GM23338 (cell line): ENCODE data around the gene DGKD. TPM values are rescaled to one million over a fixed set of nuclear protein-coding genes. Genes with fewer than 3 reads are reported as not detected.

Experiments
- ATAC-seq: fragments of 200-7000 bp; cut with Tn5 transposase; 3 replicates; pipeline ENCODE4 v1.9.1; 2020
- DNase-seq: peaks from one replicate; pipeline ENCODE4 v3.0.0-alpha.2; 2015; ENCODE audit warnings: low spot score
- H2AFZ ChIP-seq: fragments of 200-600 bp; sonication (generic); 2 replicates; pipeline ENCODE4 v1.8.0; 2016; ENCODE audit warnings: antibody characterized with exemption, mild to moderate bottlenecking, moderate library complexity
- H3F3A ChIP-seq: fragments of 200-600 bp; sonication (generic); replicated peaks from 2 replicates; pipeline ENCODE4 v1.8.0; 2017; ENCODE audit warnings: antibody characterized with exemption, mixed run types, low read depth
- H3K27ac ChIP-seq: fragments of 200-600 bp; sonication (generic); 2 replicates; pipeline ENCODE4 v1.6.1; 2016; ENCODE audit warnings: low read depth
- H3K27me3 ChIP-seq: fragments of 200-600 bp; sonication (generic); 2 replicates; pipeline ENCODE4 v1.8.0; 2016; ENCODE audit warnings: mild to moderate bottlenecking, mixed run types, moderate library complexity; ENCODE audit not compliant: insufficient read depth
- H3K36me3 ChIP-seq: fragments of 200-600 bp; sonication (generic); 2 replicates; pipeline ENCODE4 v1.8.0; 2016; ENCODE audit warnings: mild to moderate bottlenecking; ENCODE audit not compliant: insufficient read depth
- H3K4me1 ChIP-seq: fragments of 200-600 bp; sonication (generic); 2 replicates; pipeline ENCODE4 v1.8.0; 2016; ENCODE audit warnings: mild to moderate bottlenecking, moderate library complexity; ENCODE audit not compliant: insufficient read depth
- H3K4me2 ChIP-seq: fragments of 200-600 bp; sonication (generic); 2 replicates; pipeline ENCODE4 v1.7.1; 2017; ENCODE audit warnings: mixed run types
- H3K4me3 ChIP-seq: fragments of 200-600 bp; sonication (generic); 2 replicates; pipeline ENCODE4 v1.6.1; 2016; ENCODE audit warnings: mixed run types
- H3K79me2 ChIP-seq: fragments of 200-600 bp; sonication (generic); replicated peaks from 2 replicates; pipeline ENCODE4 v1.8.0; 2017; ENCODE audit warnings: mild to moderate bottlenecking; ENCODE audit not compliant: insufficient read depth
- H3K9me2 ChIP-seq: fragments of 200-600 bp; sonication (generic); 2 replicates; pipeline ENCODE4 v1.8.0; 2017; ENCODE audit not compliant: insufficient read depth
- H4K20me1 ChIP-seq: fragments of 200-600 bp; sonication (generic); replicated peaks from 2 replicates; pipeline ENCODE4 v1.8.0; 2017; ENCODE audit warnings: mild to moderate bottlenecking; ENCODE audit not compliant: insufficient read depth
- H3K27ac Mint-ChIP-seq: 2 replicates; pipeline ENCODE4 v1.8.0; 2020; ENCODE audit warnings: inconsistent platforms, mild to moderate bottlenecking, moderate library complexity, mixed read lengths
- H3K27me3 Mint-ChIP-seq: 3 replicates; pipeline ENCODE4 v1.8.0; 2022; ENCODE audit warnings: low read depth, mild to moderate bottlenecking, moderate library complexity, mixed read lengths, inconsistent platforms; ENCODE audit not compliant: insufficient read depth, poor library complexity
- H3K36me3 Mint-ChIP-seq: 3 replicates; pipeline ENCODE4 v1.8.0; 2021; ENCODE audit warnings: low read depth, mild to moderate bottlenecking, inconsistent platforms, moderate library complexity, mixed read lengths
- H3K4me1 Mint-ChIP-seq: 3 replicates; pipeline ENCODE4 v1.8.0; 2020; ENCODE audit warnings: mild to moderate bottlenecking, inconsistent platforms, mixed read lengths
- H3K4me3 Mint-ChIP-seq: 3 replicates; pipeline ENCODE4 v1.8.0; 2021; ENCODE audit warnings: moderate library complexity, mild to moderate bottlenecking, inconsistent platforms, mixed read lengths
- H3K9me3 Mint-ChIP-seq: 3 replicates; pipeline ENCODE4 v1.8.0; 2020; ENCODE audit warnings: moderate library complexity, mild to moderate bottlenecking, inconsistent platforms, mixed read lengths
- CTCF ChIP-seq, 2 experiments: fragments of 200-600 bp in 1 of 2; sonication (generic) in 1 of 2; conservative IDR thresholded peaks; 2 replicates each; pipeline versions ENCODE4 v1.5.1 to v1.6.1; 2016 to 2017; ENCODE audit warnings: antibody characterized with exemption in 2 of 2, low read depth in 2 of 2, mild to moderate bottlenecking in 2 of 2, moderate library complexity in 1 of 2
- polyA plus RNA-seq: library from polyadenylated mRNA; unstranded; fragments of >200 nt; fragmentation: Nextera tagmentation; extraction: Ambion mirVana; gene quantifications from 2 replicates; pipeline ENCODE4 v1.2.1, GENCODE V29; 2016
- total RNA-seq: library from RNA; depleted of rRNA; stranded (reverse); fragments of >200 nt; shearing (Covaris generic); gene quantifications from 2 replicates; pipeline ENCODE4 v1.2.3, GENCODE V29; 2014
- TF ChIP-seq, protein P1 (sequence below): fragments of 250-450 bp; sonication (Bioruptor Pico); IDR thresholded peaks from 2 replicates; pipeline ENCODE4 v1.5.0; 2020; ENCODE audit warnings: mild to moderate bottlenecking, moderate library complexity

Gene DGKD
- total and polyA plus RNA-seq, 2 experiments from 2014 or later: 11.1 to 23.4 TPM

DNA sequence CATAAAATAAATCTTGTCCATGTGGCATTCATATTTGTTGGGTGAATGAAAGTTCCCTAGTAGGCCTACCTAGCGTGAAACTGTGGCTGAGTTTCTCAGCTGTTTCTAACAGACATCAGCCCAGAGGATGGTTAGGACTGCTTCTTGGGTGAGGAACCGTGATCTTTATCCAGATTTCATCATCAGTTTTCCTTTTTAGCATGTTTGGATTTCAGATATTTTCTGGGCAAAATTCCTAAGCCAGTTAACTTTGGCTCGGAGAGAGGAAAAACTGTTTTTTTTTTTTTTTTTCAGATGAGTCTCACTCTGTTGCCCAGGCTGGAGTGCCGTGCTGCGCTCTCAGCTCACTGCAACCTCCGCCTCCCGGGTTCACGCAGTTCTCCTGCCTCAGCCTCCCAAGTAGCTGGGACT lies 53.5 kb downstream of the DGKD start (continued):
- no peak for TF ChIP-seq CTCF (conservative IDR thresholded peaks at IDR 0.05; ENCODE audit: low read depth in 2 of 2)

- H3K27me3 Mint-ChIP-seq: peaks cover 3% of the 10 kb centered on the region
Observed at GRCh38 chr2:233408366-233409285, 54.3 kb downstream of the DGKD start.

More at GRCh38 chr2:233408366-233409285, 54.3 kb downstream of the DGKD start:
- Histone ChIP-seq H3K79me2 (peaks cover 11% of the 10 kb centered on the region), H3K27me3 (no peaks in the 10 kb centered on the region), H3K4me1 (no peaks in the 10 kb centered on the region), H3K9me2 (no peaks in the 10 kb centered on the region), H3K27ac (no peak overlapping the region), H3K36me3 (peaks cover 8% of the 10 kb centered on the region; the same call in 1 of the 2 replicates), H3K4me3 (no peak overlapping the region), H3K4me2 (no peak overlapping the region), H2AFZ (no peak overlapping the region), H3F3A (no peaks in the 10 kb centered on the region), H4K20me1 (no peaks in the 10 kb centered on the region)
- TF ChIP-seq, protein P1, sequence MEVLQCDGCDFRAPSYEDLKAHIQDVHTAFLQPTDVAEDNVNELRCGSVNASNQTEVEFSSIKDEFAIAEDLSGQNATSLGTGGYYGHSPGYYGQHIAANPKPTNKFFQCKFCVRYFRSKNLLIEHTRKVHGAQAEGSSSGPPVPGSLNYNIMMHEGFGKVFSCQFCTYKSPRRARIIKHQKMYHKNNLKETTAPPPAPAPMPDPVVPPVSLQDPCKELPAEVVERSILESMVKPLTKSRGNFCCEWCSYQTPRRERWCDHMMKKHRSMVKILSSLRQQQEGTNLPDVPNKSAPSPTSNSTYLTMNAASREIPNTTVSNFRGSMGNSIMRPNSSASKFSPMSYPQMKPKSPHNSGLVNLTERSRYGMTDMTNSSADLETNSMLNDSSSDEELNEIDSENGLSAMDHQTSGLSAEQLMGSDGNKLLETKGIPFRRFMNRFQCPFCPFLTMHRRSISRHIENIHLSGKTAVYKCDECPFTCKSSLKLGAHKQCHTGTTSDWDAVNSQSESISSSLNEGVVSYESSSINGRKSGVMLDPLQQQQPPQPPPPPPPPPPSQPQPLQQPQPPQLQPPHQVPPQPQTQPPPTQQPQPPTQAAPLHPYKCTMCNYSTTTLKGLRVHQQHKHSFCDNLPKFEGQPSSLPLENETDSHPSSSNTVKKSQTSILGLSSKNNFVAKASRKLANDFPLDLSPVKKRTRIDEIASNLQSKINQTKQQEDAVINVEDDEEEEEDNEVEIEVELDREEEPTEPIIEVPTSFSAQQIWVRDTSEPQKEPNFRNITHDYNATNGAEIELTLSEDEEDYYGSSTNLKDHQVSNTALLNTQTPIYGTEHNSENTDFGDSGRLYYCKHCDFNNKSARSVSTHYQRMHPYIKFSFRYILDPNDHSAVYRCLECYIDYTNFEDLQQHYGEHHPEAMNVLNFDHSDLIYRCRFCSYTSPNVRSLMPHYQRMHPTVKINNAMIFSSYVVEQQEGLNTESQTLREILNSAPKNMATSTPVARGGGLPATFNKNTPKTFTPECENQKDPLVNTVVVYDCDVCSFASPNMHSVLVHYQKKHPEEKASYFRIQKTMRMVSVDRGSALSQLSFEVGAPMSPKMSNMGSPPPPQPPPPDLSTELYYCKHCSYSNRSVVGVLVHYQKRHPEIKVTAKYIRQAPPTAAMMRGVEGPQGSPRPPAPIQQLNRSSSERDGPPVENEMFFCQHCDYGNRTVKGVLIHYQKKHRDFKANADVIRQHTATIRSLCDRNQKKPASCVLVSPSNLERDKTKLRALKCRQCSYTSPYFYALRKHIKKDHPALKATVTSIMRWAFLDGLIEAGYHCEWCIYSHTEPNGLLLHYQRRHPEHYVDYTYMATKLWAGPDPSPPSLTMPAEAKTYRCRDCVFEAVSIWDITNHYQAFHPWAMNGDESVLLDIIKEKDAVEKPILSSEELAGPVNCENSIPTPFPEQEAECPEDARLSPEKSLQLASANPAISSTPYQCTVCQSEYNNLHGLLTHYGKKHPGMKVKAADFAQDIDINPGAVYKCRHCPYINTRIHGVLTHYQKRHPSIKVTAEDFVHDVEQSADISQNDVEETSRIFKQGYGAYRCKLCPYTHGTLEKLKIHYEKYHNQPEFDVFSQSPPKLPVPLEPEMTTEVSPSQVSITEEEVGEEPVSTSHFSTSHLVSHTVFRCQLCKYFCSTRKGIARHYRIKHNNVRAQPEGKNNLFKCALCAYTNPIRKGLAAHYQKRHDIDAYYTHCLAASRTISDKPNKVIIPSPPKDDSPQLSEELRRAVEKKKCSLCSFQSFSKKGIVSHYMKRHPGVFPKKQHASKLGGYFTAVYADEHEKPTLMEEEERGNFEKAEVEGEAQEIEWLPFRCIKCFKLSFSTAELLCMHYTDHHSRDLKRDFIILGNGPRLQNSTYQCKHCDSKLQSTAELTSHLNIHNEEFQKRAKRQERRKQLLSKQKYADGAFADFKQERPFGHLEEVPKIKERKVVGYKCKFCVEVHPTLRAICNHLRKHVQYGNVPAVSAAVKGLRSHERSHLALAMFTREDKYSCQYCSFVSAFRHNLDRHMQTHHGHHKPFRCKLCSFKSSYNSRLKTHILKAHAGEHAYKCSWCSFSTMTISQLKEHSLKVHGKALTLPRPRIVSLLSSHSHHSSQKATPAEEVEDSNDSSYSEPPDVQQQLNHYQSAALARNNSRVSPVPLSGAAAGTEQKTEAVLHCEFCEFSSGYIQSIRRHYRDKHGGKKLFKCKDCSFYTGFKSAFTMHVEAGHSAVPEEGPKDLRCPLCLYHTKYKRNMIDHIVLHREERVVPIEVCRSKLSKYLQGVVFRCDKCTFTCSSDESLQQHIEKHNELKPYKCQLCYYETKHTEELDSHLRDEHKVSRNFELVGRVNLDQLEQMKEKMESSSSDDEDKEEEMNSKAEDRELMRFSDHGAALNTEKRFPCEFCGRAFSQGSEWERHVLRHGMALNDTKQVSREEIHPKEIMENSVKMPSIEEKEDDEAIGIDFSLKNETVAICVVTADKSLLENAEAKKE (CRISPR knock-in tag): no peak
- DNase-seq (no peak), ATAC-seq (no peak)
- Mint-ChIP-seq H3K36me3 (peaks cover 25% of the 10 kb centered on the region), H3K27ac (no peak overlapping the region), H3K9me3 (peaks cover 18% of the 10 kb centered on the region), H3K4me3 (no peak overlapping the region), H3K4me1 (no peaks in the 10 kb centered on the region)
